Activated CD8-positive, alpha-beta memory T cell treated with anti-CD3 and anti-CD28 coated beads for 4 hours (primary cell): ENCODE results near the gene CDH23.

Experiments
- DNase-seq, 2 donors: peaks; one replicate each; pipeline ENCODE4 v3.0.0-alpha.2; 2020; ENCODE audit warnings: low read depth in 2 of 2

Gene CDH23

GRCh38 chr10:71564194-71564820 lies 167.6 kb downstream of the CDH23 start:
- DNase-seq, result no peak

DNA sequence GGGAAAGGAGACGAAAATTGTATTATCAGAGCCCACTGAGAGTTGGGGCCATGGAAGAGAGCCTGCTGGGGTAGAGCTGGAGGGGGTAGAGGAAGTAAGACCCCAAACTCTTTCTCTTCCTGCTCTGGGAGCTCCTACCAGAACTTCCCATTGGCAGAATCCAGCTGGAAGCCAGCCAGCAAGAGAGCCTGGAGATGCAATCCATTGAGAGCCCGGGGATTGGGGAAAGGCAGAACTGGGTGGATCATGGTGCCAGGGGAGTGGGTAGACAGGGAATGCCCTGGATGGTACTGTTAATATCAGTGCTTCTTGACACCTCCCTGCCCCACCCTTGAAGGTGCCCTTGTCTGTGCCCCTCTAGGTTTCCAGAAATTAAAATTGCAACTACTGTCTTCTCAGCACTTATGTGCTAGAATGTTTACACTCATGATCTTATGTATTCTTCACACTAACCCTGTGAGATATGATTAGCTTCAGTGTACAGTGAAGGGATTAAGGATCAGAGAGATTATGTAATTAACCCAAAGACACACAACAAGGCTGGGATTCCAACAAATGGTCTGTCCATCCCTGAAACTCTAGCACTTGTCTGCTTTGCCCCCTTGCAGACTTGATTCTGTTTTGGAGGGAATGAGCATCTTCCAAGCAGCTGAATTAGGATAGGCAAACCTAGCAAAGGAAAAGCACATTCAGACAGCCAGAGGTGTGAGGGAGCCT lies 168.7 kb downstream of the CDH23 start:
- DNase-seq, result no peak

DNA sequence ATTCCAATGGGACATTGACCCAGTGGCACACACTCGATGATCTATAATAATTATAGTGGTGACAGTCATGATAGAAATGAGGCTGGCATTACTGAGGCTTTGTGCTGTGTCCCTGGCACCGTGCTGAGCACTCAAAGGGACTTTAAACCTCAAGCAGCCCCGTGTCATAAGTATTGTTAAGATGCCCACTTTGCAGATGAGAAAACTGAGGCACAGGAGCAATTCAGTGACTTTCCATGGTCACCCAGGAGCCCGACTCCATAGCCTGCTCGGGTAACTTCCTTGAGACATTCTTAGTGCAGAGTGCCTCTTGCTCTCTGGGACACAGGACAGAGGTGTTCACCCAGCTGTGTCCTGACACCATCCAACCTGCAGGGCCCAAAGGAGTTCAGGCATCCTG lies 170.3 kb downstream of the CDH23 start:
- DNase-seq, result no peak

- DNase-seq, result no peak
Measured at GRCh38 chr10:71568896-71569492, 172.3 kb downstream of the CDH23 start.

- DNase-seq, result peak; percentile 57 to 59
Measured at GRCh38 chr10:71569775-71570588, 173.3 kb downstream of the CDH23 start.

DNA sequence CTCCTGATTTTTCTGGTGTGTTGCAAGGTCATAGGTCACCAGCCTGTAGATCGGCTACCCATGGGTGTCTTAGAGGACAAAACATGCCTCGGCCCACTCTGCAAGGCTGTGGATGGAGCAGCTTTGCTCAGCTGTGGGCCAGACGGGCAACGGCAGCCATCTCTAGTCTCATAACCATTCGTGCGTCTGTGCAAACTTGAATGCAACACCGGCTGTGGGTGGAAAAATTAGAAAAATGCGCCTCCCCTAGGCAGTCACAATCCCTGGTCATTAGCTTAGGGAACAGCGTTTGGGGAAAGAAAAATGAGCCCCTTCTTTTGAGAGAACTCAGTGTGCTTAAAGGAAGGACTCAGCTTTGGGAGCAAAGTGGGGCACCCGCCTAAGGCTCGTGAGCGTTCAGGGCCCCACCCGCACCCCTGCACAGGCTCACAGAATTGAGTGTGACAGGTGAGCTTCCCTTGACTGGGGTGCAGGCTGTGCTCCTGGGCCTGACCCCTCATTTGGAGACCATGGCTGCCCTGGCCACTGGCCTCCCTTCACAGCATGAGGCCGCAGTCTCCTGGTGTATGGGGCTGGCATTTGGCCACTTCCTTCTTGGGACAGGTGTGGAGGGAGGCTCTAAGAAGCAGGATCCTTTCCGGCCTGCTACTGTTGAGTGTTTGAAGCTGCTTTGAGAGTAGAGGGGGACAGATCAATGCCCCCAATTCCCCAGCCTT lies 174.9 kb downstream of the CDH23 start:
- DNase-seq, result no peak

GRCh38 chr10:71572962-71573361 lies 176.2 kb downstream of the CDH23 start:
- DNase-seq, result no peak

DNA sequence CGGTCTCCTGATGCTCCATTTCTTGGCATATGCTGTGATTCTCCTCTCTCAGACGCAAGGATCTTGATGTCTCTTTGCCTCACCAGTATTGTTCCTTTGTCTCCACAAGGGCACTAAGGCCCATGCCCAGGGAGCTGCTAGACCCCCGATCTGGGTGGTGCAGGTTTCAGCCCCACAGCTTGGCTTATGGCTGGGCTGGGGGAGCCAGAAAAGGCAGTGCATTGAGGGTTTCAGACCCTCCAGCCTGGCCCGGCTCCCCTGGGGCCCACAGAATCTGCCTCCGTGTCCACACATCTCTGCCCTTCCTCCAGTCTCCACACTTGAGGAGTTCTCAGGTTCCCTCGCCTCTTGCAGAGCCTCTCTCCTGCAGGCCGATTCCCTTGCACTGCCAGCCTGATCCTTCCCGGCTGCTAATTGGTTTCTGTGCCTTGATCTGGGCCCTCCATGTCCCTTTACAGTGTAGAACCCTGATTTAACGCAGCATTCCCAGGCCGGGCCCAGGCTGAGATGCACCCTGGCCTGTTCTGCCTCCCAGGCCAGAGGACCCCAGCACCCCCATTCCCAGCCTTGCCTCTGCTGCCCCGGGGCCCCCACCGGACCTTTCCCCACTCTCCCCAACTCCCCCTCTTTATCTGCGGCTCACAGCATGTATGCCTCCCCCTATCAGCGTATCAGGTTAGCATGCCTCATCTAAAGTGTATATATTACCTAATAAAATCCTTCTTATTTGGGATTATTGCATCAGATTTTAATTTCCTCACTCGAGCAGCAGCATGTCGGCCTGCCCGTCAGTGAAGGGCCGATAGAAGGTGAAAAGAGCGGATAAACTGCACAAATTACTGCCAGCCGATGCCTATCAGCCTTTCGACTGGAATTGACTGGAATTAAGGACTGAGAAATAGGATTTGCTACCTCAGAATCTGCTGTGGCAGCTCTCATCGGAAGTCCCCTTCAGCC lies 177.1 kb downstream of the CDH23 start:
- DNase-seq, result no peak

GRCh38 chr10:71575451-71575850 lies 178.7 kb downstream of the CDH23 start:
- no peak for DNase-seq

DNA sequence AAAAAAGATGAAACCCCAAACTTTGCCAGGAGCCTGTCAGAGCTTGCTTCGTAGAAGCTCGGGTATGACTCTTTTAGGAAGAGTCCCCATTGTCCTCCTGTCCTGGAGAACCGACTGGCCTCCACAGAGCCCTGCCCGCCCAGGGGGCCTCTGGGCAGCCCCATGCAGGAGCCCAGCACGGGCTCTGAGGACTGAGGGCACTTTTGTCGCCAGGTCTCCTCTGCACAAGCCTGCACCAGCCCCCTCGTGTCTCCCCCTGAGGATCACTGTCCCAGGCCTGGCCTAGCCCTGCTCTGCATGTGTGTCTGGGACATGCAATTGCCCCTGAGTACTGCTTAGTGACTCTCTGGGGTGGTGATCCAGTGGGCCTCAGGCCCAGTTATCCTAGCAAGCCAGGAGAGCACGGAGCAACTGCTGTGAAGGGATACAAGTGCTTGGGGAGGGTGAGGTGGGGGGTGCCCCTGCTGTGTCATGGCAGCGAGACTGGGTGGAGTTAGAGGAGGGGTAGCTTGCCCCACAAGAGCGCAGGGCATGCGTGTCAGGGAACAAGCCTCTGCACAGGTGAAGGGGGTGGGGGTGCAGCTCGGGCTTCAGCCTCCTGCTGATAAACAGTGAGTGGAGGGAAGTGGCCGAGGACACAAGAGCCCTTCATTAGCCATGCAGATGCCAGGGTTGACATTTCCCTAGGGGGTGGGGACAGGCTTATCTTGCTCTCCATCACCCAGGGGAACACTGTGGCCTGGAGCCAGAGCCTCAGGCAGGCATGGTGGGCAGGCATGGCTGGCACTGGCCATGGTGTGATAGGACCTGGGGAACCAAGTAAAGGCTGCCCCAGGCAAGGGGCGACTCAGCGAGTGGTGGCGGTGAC lies 179.4 kb downstream of the CDH23 start:
- DNase-seq, result no peak

- DNase-seq, result no peak
Measured at GRCh38 chr10:71576842-71577241, 180.1 kb downstream of the CDH23 start.

- no peak for DNase-seq
Measured at GRCh38 chr10:71577345-71577744, 180.6 kb downstream of the CDH23 start.

GRCh38 chr10:71578069-71578468 lies 181.3 kb downstream of the CDH23 start:
- DNase-seq, result no peak

- no peak for DNase-seq
Measured at GRCh38 chr10:71579668-71580067, 182.9 kb downstream of the CDH23 start.

DNA sequence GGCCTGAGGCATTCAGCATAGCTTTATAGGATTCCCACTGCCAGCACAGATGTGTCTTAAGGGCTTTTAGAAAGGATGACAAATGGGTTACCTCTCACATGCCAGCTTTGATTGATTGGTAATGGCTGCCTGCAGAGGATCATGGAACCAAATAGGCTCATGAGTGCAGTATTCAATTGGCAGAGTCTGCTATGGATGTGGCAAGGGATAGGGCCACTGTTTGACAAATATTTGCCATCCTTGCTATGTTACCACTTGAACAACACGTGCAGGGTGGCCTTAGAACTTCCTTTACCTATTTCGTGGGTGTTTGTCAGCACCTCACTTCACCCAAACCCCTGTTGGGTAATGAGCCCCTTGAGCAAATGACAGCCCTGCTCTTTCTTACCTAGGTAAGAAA lies 183.7 kb downstream of the CDH23 start:
- DNase-seq, result no peak

DNA sequence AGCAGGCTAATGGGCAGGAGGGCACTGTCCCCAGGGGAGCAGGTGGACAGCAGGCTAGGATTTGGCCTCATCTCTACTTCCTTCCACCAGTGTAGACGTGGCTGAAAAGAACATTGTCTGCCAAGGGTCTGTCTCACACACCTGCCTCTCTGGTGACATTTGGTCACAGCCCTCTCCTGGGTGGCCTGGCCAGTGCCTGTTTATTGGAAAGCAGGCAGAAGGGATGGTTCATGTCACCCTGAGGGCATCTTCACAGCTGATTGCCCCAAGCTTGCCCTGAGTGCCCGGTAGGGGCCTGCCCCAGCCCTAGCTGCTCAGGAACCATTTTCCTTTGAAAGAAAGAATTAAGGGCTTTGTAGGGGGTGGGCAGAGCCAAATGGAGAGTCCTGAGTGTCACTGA lies 184.2 kb downstream of the CDH23 start:
- DNase-seq, result no peak

- DNase-seq, result no peak
Measured at GRCh38 chr10:71581376-71581775, 184.7 kb downstream of the CDH23 start.

GRCh38 chr10:71582019-71582418 lies 185.3 kb downstream of the CDH23 start:
- no peak for DNase-seq
